HepG2 (cell line): ENCODE measurements around the gene STIP1.

Source experiments
- BHLHE40 ChIP-seq: IDR thresholded peaks from 2 replicates; pipeline ENCODE4 v1.6.1; 2011; ENCODE audit warnings: low read length, improper control_type of control experiment
- CAMTA2 ChIP-seq: sonication (generic); formaldehyde crosslinking; IDR thresholded peaks from 2 replicates; pipeline ENCODE4 v1.4.0; 2020; ENCODE audit warnings: mild to moderate bottlenecking, missing genetic modification reagents, borderline replicate concordance
- ELF1 ChIP-seq: sonication (generic); formaldehyde crosslinking; IDR thresholded peaks from 2 replicates; pipeline ENCODE4 v1.4.0; 2020; ENCODE audit warnings: missing genetic modification reagents
- HMGXB4 ChIP-seq, 2 experiments: sonication (generic) in 1 of 2; formaldehyde crosslinking in 1 of 2; IDR thresholded peaks; 2 replicates each; pipeline versions ENCODE4 v1.4.0 to v1.6.1; 2018 to 2020; ENCODE audit warnings: missing genetic modification reagents in 2 of 2, borderline replicate concordance in 1 of 2, low read depth in 1 of 2, mild to moderate bottlenecking in 1 of 2, missing biosample characterization in 1 of 2
- MAX ChIP-seq: IDR thresholded peaks from 2 replicates; pipeline ENCODE4 v1.6.1; 2012; ENCODE audit warnings: inconsistent platforms
- NFRKB ChIP-seq: fragments of 450-650 bp; IDR thresholded peaks from 2 replicates; pipeline ENCODE4 v1.6.1; 2017
- PLRG1 ChIP-seq: fragments of 450-650 bp; conservative IDR thresholded peaks from 2 replicates; pipeline ENCODE4 v1.6.1; 2016
- POLR2AphosphoS5 ChIP-seq: IDR thresholded peaks from 2 replicates; pipeline ENCODE4 v1.6.1; 2012; ENCODE audit warnings: low read depth, low read length
- SPEN ChIP-seq: sonication (generic); formaldehyde crosslinking; IDR thresholded peaks from 2 replicates; pipeline ENCODE4 v1.5.1; 2020; ENCODE audit warnings: low read depth, mild to moderate bottlenecking, missing genetic modification reagents
- TF ChIP-seq, protein P1 (sequence below): sonication (generic); formaldehyde crosslinking; IDR thresholded peaks from 2 replicates; pipeline ENCODE4 v1.4.0; 2020; ENCODE audit warnings: mild to moderate bottlenecking, missing genetic modification reagents, borderline replicate concordance
- TF ChIP-seq, protein P2 (sequence below): sonication (generic); formaldehyde crosslinking; IDR thresholded peaks from 2 replicates; pipeline ENCODE4 v1.5.0; 2020; ENCODE audit warnings: mild to moderate bottlenecking, missing genetic modification reagents, moderate library complexity
- TF ChIP-seq, protein P3 (sequence below): IDR thresholded peaks from 2 replicates; pipeline ENCODE4 v1.6.1; 2012; ENCODE audit warnings: low read length, improper control_type of control experiment
- TF ChIP-seq, protein P4 (sequence below): sonication (generic); formaldehyde crosslinking; IDR thresholded peaks from 2 replicates; pipeline ENCODE4 v1.8.0; 2022; ENCODE audit warnings: mild to moderate bottlenecking, missing genetic modification reagents; ENCODE audit not compliant: insufficient replicate concordance

- TF ChIP-seq, protein P1, sequence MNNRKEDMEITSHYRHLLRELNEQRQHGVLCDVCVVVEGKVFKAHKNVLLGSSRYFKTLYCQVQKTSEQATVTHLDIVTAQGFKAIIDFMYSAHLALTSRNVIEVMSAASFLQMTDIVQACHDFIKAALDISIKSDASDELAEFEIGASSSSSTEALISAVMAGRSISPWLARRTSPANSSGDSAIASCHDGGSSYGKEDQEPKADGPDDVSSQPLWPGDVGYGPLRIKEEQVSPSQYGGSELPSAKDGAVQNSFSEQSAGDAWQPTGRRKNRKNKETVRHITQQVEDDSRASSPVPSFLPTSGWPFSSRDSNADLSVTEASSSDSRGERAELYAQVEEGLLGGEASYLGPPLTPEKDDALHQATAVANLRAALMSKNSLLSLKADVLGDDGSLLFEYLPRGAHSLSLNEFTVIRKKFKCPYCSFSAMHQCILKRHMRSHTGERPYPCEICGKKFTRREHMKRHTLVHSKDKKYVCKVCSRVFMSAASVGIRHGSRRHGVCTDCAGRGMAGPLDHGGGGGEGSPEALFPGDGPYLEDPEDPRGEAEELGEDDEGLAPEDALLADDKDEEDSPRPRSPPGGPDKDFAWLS (CRISPR knock-in tag) = no peak
- TF ChIP-seq, protein P2, sequence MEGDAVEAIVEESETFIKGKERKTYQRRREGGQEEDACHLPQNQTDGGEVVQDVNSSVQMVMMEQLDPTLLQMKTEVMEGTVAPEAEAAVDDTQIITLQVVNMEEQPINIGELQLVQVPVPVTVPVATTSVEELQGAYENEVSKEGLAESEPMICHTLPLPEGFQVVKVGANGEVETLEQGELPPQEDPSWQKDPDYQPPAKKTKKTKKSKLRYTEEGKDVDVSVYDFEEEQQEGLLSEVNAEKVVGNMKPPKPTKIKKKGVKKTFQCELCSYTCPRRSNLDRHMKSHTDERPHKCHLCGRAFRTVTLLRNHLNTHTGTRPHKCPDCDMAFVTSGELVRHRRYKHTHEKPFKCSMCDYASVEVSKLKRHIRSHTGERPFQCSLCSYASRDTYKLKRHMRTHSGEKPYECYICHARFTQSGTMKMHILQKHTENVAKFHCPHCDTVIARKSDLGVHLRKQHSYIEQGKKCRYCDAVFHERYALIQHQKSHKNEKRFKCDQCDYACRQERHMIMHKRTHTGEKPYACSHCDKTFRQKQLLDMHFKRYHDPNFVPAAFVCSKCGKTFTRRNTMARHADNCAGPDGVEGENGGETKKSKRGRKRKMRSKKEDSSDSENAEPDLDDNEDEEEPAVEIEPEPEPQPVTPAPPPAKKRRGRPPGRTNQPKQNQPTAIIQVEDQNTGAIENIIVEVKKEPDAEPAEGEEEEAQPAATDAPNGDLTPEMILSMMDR (CRISPR knock-in tag) = no peak
- TF ChIP-seq ELF1 (CRISPR knock-in tag) = no peak
- TF ChIP-seq POLR2AphosphoS5 = no peak
- no peak for TF ChIP-seq CAMTA2
- TF ChIP-seq MAX = no peak
- TF ChIP-seq BHLHE40 = no peak
- no peak for TF ChIP-seq PLRG1
- no peak for TF ChIP-seq HMGXB4 (CRISPR knock-in tag; IDR thresholded peaks at IDR 0.05; ENCODE audit: borderline replicate concordance in 1 of 2, low read depth in 1 of 2)
- TF ChIP-seq, protein P3, sequence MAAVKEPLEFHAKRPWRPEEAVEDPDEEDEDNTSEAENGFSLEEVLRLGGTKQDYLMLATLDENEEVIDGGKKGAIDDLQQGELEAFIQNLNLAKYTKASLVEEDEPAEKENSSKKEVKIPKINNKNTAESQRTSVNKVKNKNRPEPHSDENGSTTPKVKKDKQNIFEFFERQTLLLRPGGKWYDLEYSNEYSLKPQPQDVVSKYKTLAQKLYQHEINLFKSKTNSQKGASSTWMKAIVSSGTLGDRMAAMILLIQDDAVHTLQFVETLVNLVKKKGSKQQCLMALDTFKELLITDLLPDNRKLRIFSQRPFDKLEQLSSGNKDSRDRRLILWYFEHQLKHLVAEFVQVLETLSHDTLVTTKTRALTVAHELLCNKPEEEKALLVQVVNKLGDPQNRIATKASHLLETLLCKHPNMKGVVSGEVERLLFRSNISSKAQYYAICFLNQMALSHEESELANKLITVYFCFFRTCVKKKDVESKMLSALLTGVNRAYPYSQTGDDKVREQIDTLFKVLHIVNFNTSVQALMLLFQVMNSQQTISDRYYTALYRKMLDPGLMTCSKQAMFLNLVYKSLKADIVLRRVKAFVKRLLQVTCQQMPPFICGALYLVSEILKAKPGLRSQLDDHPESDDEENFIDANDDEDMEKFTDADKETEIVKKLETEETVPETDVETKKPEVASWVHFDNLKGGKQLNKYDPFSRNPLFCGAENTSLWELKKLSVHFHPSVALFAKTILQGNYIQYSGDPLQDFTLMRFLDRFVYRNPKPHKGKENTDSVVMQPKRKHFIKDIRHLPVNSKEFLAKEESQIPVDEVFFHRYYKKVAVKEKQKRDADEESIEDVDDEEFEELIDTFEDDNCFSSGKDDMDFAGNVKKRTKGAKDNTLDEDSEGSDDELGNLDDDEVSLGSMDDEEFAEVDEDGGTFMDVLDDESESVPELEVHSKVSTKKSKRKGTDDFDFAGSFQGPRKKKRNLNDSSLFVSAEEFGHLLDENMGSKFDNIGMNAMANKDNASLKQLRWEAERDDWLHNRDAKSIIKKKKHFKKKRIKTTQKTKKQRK = no peak
- TF ChIP-seq NFRKB = no peak
- TF ChIP-seq SPEN (CRISPR knock-in tag) = no peak
- TF ChIP-seq, protein P4, sequence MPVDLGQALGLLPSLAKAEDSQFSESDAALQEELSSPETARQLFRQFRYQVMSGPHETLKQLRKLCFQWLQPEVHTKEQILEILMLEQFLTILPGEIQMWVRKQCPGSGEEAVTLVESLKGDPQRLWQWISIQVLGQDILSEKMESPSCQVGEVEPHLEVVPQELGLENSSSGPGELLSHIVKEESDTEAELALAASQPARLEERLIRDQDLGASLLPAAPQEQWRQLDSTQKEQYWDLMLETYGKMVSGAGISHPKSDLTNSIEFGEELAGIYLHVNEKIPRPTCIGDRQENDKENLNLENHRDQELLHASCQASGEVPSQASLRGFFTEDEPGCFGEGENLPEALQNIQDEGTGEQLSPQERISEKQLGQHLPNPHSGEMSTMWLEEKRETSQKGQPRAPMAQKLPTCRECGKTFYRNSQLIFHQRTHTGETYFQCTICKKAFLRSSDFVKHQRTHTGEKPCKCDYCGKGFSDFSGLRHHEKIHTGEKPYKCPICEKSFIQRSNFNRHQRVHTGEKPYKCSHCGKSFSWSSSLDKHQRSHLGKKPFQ = no peak
These were observed 24.9 kb upstream of the STIP1 start for GRCh38 chr11:64161037-64161436.
